ENCODE data around the gene CLTA. TPM values are rescaled to one million over a fixed set of nuclear protein-coding genes. Genes with fewer than 3 reads are reported as not detected.
"Not testable (repeated sequence)": the region's sequence is repeated elsewhere in the genome, so short reads cannot be mapped to it uniquely, and the experiment has no call there.

The CLTA gene
- total RNA-seq, 1 donor from 2014 or later, result 114 TPM

DNA sequence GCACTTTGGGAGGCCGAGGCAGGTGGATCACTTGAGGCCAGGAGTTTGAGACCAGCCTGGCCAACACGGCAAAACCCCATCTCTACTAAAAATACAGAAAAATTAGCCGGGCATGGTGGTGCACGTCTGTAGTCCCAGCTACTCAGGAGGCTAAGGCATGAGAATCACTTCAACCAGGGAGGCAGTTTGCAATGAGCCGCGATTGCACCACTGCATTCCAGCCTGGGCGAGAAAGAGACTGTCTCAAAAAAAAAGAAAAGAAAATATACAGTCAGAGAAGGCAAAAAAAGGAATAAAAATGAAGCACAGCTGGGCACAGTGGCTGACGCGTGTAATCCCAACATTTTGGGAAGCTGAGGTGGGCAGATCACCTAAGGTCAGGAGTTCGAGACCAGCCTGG lies 14.2 kb upstream of the CLTA start:
- not testable (repeated sequence) for H3K4me3 ChIP-seq (ENCODE audit: low read length in 3 of 3); H3K36me3 ChIP-seq (ENCODE audit: control insufficient read depth in 3 of 3, insufficient read depth in 3 of 3, low read length in 3 of 3); H3K27ac ChIP-seq (ENCODE audit: low read depth, low read length); H3K9ac ChIP-seq (ENCODE audit: low read depth in 1 of 3, low read length in 3 of 3); H3K4me1 ChIP-seq (ENCODE audit: control insufficient read depth in 3 of 3, insufficient read depth in 3 of 3, low read length in 3 of 3); H3K27me3 ChIP-seq (ENCODE audit: control insufficient read depth in 3 of 3, insufficient read depth in 3 of 3, low read length in 3 of 3); H3K9me3 ChIP-seq (ENCODE audit: control insufficient read depth in 3 of 3, low read length in 3 of 3)

DNA sequence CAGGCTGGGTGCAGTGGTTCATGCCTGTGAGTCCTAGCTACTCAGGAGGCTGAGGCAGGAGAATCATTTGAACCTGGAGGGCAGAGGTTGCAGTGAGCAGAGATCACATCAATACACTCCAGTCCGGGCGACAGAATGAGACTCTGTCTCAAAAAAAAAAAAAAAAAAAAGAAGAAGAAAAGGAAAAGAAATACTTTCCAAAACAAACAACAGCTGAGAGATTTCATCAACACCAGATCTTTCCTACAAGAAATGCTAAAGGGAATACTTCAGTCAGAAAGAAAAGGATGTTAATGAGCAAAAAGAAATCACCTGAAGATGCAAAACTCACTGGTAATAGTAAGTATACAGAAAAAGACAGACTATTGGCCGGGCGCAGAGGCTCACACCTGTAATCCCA lies 13.2 kb upstream of the CLTA start:
- Histone ChIP-seq H3K36me3 (ENCODE audit: control insufficient read depth in 3 of 3, insufficient read depth in 3 of 3, low read length in 3 of 3) (no peaks in the 10 kb centered on the region), H3K27me3 (ENCODE audit: control insufficient read depth in 3 of 3, insufficient read depth in 3 of 3, low read length in 3 of 3) (peaks cover 0 to 2% (median 0%) of the 10 kb centered on the region in 3 donors), H3K27ac (ENCODE audit: low read depth, low read length) (no peak overlapping the region), H3K9me3 (ENCODE audit: control insufficient read depth in 3 of 3, low read length in 3 of 3) (no peaks in the 10 kb centered on the region), H3K4me1 (ENCODE audit: control insufficient read depth in 3 of 3, insufficient read depth in 3 of 3, low read length in 3 of 3) (no peaks in the 10 kb centered on the region), H3K9ac (ENCODE audit: low read depth in 1 of 3, low read length in 3 of 3) (no peak overlapping the region), H3K4me3 (ENCODE audit: low read length in 3 of 3) (no peak overlapping the region)

DNA sequence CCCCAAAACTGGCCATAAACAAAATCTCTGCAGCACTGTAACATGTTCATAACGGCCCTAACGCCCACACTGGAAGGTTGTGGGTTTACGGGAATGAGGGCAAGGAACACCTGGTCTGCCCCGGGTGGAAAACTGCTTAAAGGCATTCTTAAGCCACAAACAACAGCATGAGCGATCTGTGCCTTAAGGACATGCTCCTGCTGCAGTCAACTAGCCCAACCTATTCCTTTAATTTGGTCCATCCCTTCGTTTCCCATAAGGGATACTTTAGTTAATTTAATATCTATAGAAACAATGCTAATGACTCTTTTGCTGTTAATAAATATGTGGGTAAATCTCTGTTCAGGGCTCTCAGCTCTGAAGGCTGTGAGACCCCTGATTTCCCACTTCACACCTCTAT lies 10.5 kb upstream of the CLTA start:
- H3K9ac ChIP-seq (ENCODE audit: low read depth in 1 of 3, low read length in 3 of 3); H3K9me3 ChIP-seq (ENCODE audit: control insufficient read depth in 3 of 3, low read length in 3 of 3); H3K4me3 ChIP-seq (ENCODE audit: low read length in 3 of 3); H3K36me3 ChIP-seq (ENCODE audit: control insufficient read depth in 3 of 3, insufficient read depth in 3 of 3, low read length in 3 of 3); H3K27me3 ChIP-seq (ENCODE audit: control insufficient read depth in 3 of 3, insufficient read depth in 3 of 3, low read length in 3 of 3); H3K4me1 ChIP-seq (ENCODE audit: control insufficient read depth in 3 of 3, insufficient read depth in 3 of 3, low read length in 3 of 3); H3K27ac ChIP-seq (ENCODE audit: low read depth, low read length): not testable (repeated sequence)

GRCh38 chr9:36187414-36187813 lies 3.3 kb upstream of the CLTA start:
- H3K36me3 ChIP-seq (ENCODE audit: control insufficient read depth in 3 of 3, insufficient read depth in 3 of 3, low read length in 3 of 3), result no peaks in the 10 kb centered on the region

GRCh38 chr9:36188212-36188611 lies 2.5 kb upstream of the CLTA start:
- Histone ChIP-seq H3K36me3 (ENCODE audit: control insufficient read depth in 3 of 3, insufficient read depth in 3 of 3, low read length in 3 of 3) (no peaks in the 10 kb centered on the region), H3K27ac (ENCODE audit: low read depth, low read length) (no peak overlapping the region), H3K4me1 (ENCODE audit: control insufficient read depth in 3 of 3, insufficient read depth in 3 of 3, low read length in 3 of 3) (peaks cover 20 to 28% (median 24%) of the 10 kb centered on the region in 3 donors), H3K9me3 (ENCODE audit: control insufficient read depth in 3 of 3, low read length in 3 of 3) (no peaks in the 10 kb centered on the region), H3K27me3 (ENCODE audit: control insufficient read depth in 3 of 3, insufficient read depth in 3 of 3, low read length in 3 of 3) (no peaks in the 10 kb centered on the region), H3K9ac (ENCODE audit: low read depth in 1 of 3, low read length in 3 of 3) (no peak overlapping the region), H3K4me3 (ENCODE audit: low read length in 3 of 3) (no peak overlapping the region)

More at GRCh38 chr9:36187414-36187813, 3.3 kb upstream of the CLTA start:
- no peak overlapping the region for H3K9ac ChIP-seq (ENCODE audit: low read depth in 1 of 3, low read length in 3 of 3)
- H3K4me3 ChIP-seq (ENCODE audit: low read length in 3 of 3), result no peak overlapping the region
- H3K9me3 ChIP-seq (ENCODE audit: control insufficient read depth in 3 of 3, low read length in 3 of 3), result no peaks in the 10 kb centered on the region
- H3K27me3 ChIP-seq (ENCODE audit: control insufficient read depth in 3 of 3, insufficient read depth in 3 of 3, low read length in 3 of 3), result no peaks in the 10 kb centered on the region
- H3K4me1 ChIP-seq (ENCODE audit: control insufficient read depth in 3 of 3, insufficient read depth in 3 of 3, low read length in 3 of 3), result peaks cover 13 to 21% (median 17%) of the 10 kb centered on the region in 3 donors
- no peak overlapping the region for H3K27ac ChIP-seq (ENCODE audit: low read depth, low read length)

GRCh38 chr9:36189976-36190375 lies 745 bp upstream of the CLTA start:
- no peaks in the 10 kb centered on the region for H3K9me3 ChIP-seq (ENCODE audit: control insufficient read depth in 3 of 3, low read length in 3 of 3)
- no peaks in the 10 kb centered on the region for H3K36me3 ChIP-seq (ENCODE audit: control insufficient read depth in 3 of 3, insufficient read depth in 3 of 3, low read length in 3 of 3)
- peak overlapping the region; percentile 88 to 98 (median 93) for H3K9ac ChIP-seq (ENCODE audit: low read depth in 1 of 3, low read length in 3 of 3)
- H3K4me3 ChIP-seq (ENCODE audit: low read length in 3 of 3), result peak overlapping the region; percentile 88 to 96 (median 94)
- H3K27me3 ChIP-seq (ENCODE audit: control insufficient read depth in 3 of 3, insufficient read depth in 3 of 3, low read length in 3 of 3), result no peaks in the 10 kb centered on the region
- H3K4me1 ChIP-seq (ENCODE audit: control insufficient read depth in 3 of 3, insufficient read depth in 3 of 3, low read length in 3 of 3), result peaks cover 25 to 43% (median 39%) of the 10 kb centered on the region in 3 donors
- peak overlapping the region; percentile 94 for H3K27ac ChIP-seq (ENCODE audit: low read depth, low read length)

- no peaks in the 10 kb centered on the region for H3K36me3 ChIP-seq (ENCODE audit: control insufficient read depth in 3 of 3, insufficient read depth in 3 of 3, low read length in 3 of 3)
- H3K27ac ChIP-seq (ENCODE audit: low read depth, low read length), result peak overlapping the region; percentile 94
- no peaks in the 10 kb centered on the region for H3K9me3 ChIP-seq (ENCODE audit: control insufficient read depth in 3 of 3, low read length in 3 of 3)
Observed at GRCh38 chr9:36191290-36191645, 547 bp downstream of the CLTA start.

DNA sequence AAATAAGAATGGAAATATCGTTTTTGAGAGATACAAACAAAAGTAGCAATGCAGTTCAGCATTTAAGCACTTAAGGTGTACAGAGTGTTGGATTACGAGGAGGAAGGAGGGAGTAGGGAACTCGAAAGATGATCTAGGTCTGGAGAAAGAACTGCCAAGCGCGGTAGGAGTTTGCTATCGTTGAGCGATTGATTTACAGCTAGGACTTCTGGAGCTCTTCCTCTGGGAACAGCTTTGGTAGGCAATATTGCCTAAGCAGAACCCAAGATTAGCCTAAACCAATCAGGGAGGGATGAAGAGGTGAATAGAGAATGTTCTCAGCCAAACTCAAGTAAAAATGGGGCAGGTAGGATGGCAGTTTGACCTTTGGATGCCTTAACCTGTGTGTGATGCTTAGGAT lies 965 bp downstream of the CLTA start:
- Histone ChIP-seq H3K4me3 (ENCODE audit: low read length in 3 of 3) (peak overlapping the region; percentile 88 to 96 (median 94)), H3K4me1 (ENCODE audit: control insufficient read depth in 3 of 3, insufficient read depth in 3 of 3, low read length in 3 of 3) (peaks cover 25 to 43% (median 39%) of the 10 kb centered on the region in 3 donors), H3K27ac (ENCODE audit: low read depth, low read length) (peak overlapping the region; percentile 94), H3K27me3 (ENCODE audit: control insufficient read depth in 3 of 3, insufficient read depth in 3 of 3, low read length in 3 of 3) (no peaks in the 10 kb centered on the region), H3K9me3 (ENCODE audit: control insufficient read depth in 3 of 3, low read length in 3 of 3) (no peaks in the 10 kb centered on the region), H3K9ac (ENCODE audit: low read depth in 1 of 3, low read length in 3 of 3) (peak overlapping the region; percentile 92 to 98 (median 93)), H3K36me3 (ENCODE audit: control insufficient read depth in 3 of 3, insufficient read depth in 3 of 3, low read length in 3 of 3) (no peaks in the 10 kb centered on the region)

More at GRCh38 chr9:36191290-36191645, 547 bp downstream of the CLTA start:
- peak overlapping the region; percentile 88 to 96 (median 94) for H3K4me3 ChIP-seq (ENCODE audit: low read length in 3 of 3)
- no peaks in the 10 kb centered on the region for H3K27me3 ChIP-seq (ENCODE audit: control insufficient read depth in 3 of 3, insufficient read depth in 3 of 3, low read length in 3 of 3)
- peaks cover 25 to 43% (median 39%) of the 10 kb centered on the region in 3 donors for H3K4me1 ChIP-seq (ENCODE audit: control insufficient read depth in 3 of 3, insufficient read depth in 3 of 3, low read length in 3 of 3)
- H3K9ac ChIP-seq (ENCODE audit: low read depth in 1 of 3, low read length in 3 of 3), result peak overlapping the region; percentile 92 to 98 (median 93)

- no peaks in the 10 kb centered on the region for H3K9me3 ChIP-seq (ENCODE audit: control insufficient read depth in 3 of 3, low read length in 3 of 3)
- H3K4me1 ChIP-seq (ENCODE audit: control insufficient read depth in 3 of 3, insufficient read depth in 3 of 3, low read length in 3 of 3), result peaks cover 25 to 43% (median 39%) of the 10 kb centered on the region in 3 donors
- H3K27ac ChIP-seq (ENCODE audit: low read depth, low read length), result peak overlapping the region; percentile 94
- no peaks in the 10 kb centered on the region for H3K27me3 ChIP-seq (ENCODE audit: control insufficient read depth in 3 of 3, insufficient read depth in 3 of 3, low read length in 3 of 3)
- peak overlapping the region; percentile 92 to 98 (median 93) for H3K9ac ChIP-seq (ENCODE audit: low read depth in 1 of 3, low read length in 3 of 3)
- peak overlapping the region; percentile 88 to 96 (median 94) for H3K4me3 ChIP-seq (ENCODE audit: low read length in 3 of 3)
- H3K36me3 ChIP-seq (ENCODE audit: control insufficient read depth in 3 of 3, insufficient read depth in 3 of 3, low read length in 3 of 3), result no peaks in the 10 kb centered on the region
Observed at GRCh38 chr9:36192196-36192595, 1.5 kb downstream of the CLTA start.

DNA sequence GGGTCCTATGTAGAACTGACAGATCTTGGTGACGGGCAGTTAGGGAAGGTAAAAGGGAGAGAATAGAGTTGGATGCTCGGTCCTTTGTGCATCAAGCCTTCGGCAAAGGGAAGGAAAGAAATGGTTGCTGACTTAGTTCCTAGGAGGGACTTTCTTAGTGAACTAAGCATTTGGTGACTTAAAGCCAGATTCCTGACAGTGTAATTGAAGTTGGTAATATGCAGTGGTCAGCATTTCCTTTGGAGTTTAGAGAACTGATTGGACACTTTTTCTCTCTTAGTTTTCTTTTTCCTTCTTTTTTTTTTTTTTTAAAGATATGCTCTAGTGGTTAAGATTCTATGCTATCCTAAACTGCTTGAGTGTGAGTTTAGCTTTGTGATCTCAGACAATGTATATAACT lies 2.3 kb downstream of the CLTA start:
- H3K27ac ChIP-seq (ENCODE audit: low read depth, low read length), result peak overlapping the region; percentile 3
- H3K4me1 ChIP-seq (ENCODE audit: control insufficient read depth in 3 of 3, insufficient read depth in 3 of 3, low read length in 3 of 3), result peaks cover 25 to 43% (median 39%) of the 10 kb centered on the region in 3 donors
- no peaks in the 10 kb centered on the region for H3K27me3 ChIP-seq (ENCODE audit: control insufficient read depth in 3 of 3, insufficient read depth in 3 of 3, low read length in 3 of 3)
- H3K36me3 ChIP-seq (ENCODE audit: control insufficient read depth in 3 of 3, insufficient read depth in 3 of 3, low read length in 3 of 3), result no peaks in the 10 kb centered on the region
- no peaks in the 10 kb centered on the region for H3K9me3 ChIP-seq (ENCODE audit: control insufficient read depth in 3 of 3, low read length in 3 of 3)
- peak overlapping the region in 2 of 3 donors; percentile 94 to 96 for H3K4me3 ChIP-seq (ENCODE audit: low read length in 3 of 3)
- H3K9ac ChIP-seq (ENCODE audit: low read depth in 1 of 3, low read length in 3 of 3), result peak overlapping the region; percentile 7 to 93 (median 92)
